OCI-LY7 (cell line): ENCODE measurements around the gene CYP4A22. TPM values are rescaled to one million over a fixed set of nuclear protein-coding genes. Genes with fewer than 3 reads are reported as not detected.
"Not testable (repeated sequence)": the region's sequence is repeated elsewhere in the genome, so short reads cannot be mapped to it uniquely, and the experiment has no call there.

Source experiments
- BruUV-seq: library from RNA; stranded (reverse); fragments of 400-500 nt; replicated peaks from 2 replicates; lab custom pipeline; 2021; lab: Mats Ljungman, UMichigan
- CTCF ChIA-PET: fragments of 300-600 bp; sonication (Branson Sonifier 250); formaldehyde crosslinking; loops from one replicate; lab custom pipeline; 2022; ENCODE audit warnings: antibody characterized with exemption; ENCODE audit not compliant: unreplicated experiment; lab: Charles Lee
- POLR2A ChIA-PET: fragments of 300-600 bp; sonication (Branson Sonifier 250); formaldehyde crosslinking; loops from one replicate; lab custom pipeline; 2022; ENCODE audit warnings: antibody characterized with exemption; lab: Charles Lee
- DNase-seq: peaks from one replicate; pipeline ENCODE4 v3.0.0-alpha.2; 2015; ENCODE audit warnings: low spot score
- H2AFZ ChIP-seq: fragments of 200-600 bp; sonication (generic), shearing (Covaris generic); 2 replicates; pipeline ENCODE4 v1.6.1; 2014; ENCODE audit warnings: mild to moderate bottlenecking, antibody characterized with exemption, low read length, moderate library complexity
- H3K27ac ChIP-seq: fragments of 200-600 bp; sonication (generic); 2 replicates; pipeline ENCODE4 v1.5.1; 2014; ENCODE audit warnings: mixed run types, low read depth, mild to moderate bottlenecking, moderate library complexity, low read length, inconsistent platforms; ENCODE audit not compliant: poor library complexity, severe bottlenecking
- H3K36me3 ChIP-seq: fragments of 200-600 bp; sonication (generic); 2 replicates; pipeline ENCODE4 v1.6.1; 2014; ENCODE audit warnings: mild to moderate bottlenecking, antibody characterized with exemption, low read length, moderate library complexity, mixed read lengths; ENCODE audit not compliant: insufficient read depth
- H3K4me1 ChIP-seq: fragments of 200-600 bp; sonication (generic); 2 replicates; pipeline ENCODE4 v1.5.1; 2014; ENCODE audit warnings: mild to moderate bottlenecking, low read length; ENCODE audit not compliant: insufficient read depth, poor library complexity, severe bottlenecking
- H3K4me2 ChIP-seq: fragments of 200-600 bp; sonication (generic); 2 replicates; pipeline ENCODE4 v1.6.1; 2014; ENCODE audit warnings: mild to moderate bottlenecking, low read length
- H3K4me3 ChIP-seq: fragments of 200-600 bp; sonication (generic); 2 replicates; pipeline ENCODE4 v1.5.1; 2014; ENCODE audit warnings: mild to moderate bottlenecking, low read depth, low read length; ENCODE audit not compliant: poor library complexity, severe bottlenecking
- H3K79me2 ChIP-seq: fragments of 200-600 bp; sonication (generic); 2 replicates; pipeline ENCODE4 v1.6.1; 2016; ENCODE audit warnings: low read depth, mild to moderate bottlenecking, low read length, moderate library complexity, mixed read lengths; ENCODE audit not compliant: insufficient read depth
- H3K9me2 ChIP-seq: fragments of 200-600 bp; sonication (generic); 2 replicates; pipeline ENCODE4 v1.6.1; 2016; ENCODE audit warnings: mild to moderate bottlenecking, low read length, mixed read lengths; ENCODE audit not compliant: insufficient read depth
- H3K9me3 ChIP-seq: fragments of 200-600 bp; sonication (generic); 2 replicates; pipeline ENCODE4 v1.6.1; 2014; ENCODE audit warnings: mild to moderate bottlenecking, mixed run types, low read length, mixed read lengths
- H4K20me1 ChIP-seq: fragments of 200-600 bp; sonication (generic); 2 replicates; pipeline ENCODE4 v1.6.1; 2014; ENCODE audit warnings: mild to moderate bottlenecking, antibody characterized with exemption, low read length, moderate library complexity, mixed read lengths; ENCODE audit not compliant: insufficient read depth
- EZH2phosphoT487 ChIP-seq: fragments of 200-600 bp; sonication (generic); IDR thresholded peaks from 2 replicates; pipeline ENCODE4 v1.6.1; 2018; ENCODE audit warnings: low read depth, borderline replicate concordance, mild to moderate bottlenecking, mixed run types, antibody characterized with exemption, low read length, moderate library complexity, mixed read lengths
- intact Hi-C: fragments of 100-400 bp; cut with micrococcal nuclease; formaldehyde crosslinking; loops from one replicate; pipeline ENCODE4 v1.10.0; 2022; ENCODE audit not compliant: unreplicated experiment
- total RNA-seq, 2 experiments: library from RNA; depleted of rRNA in 1 of 2; stranded (reverse); fragments of >200 nt in 1 of 2; shearing (Covaris generic) in 1 of 2; gene quantifications; 2 replicates each; pipeline ENCODE4 v1.2.3, GENCODE V29; 2014 to 2022
- TF ChIP-seq, protein P1 (sequence below): fragments of 200-600 bp; sonication (generic); conservative IDR thresholded peaks from 2 replicates; pipeline ENCODE4 v1.5.1; 2014; ENCODE audit warnings: mild to moderate bottlenecking, antibody characterized with exemption, low read length, moderate library complexity, mixed read lengths

The CYP4A22 gene
- total RNA-seq, 2 experiments from 2014 or later = not detected

DNA sequence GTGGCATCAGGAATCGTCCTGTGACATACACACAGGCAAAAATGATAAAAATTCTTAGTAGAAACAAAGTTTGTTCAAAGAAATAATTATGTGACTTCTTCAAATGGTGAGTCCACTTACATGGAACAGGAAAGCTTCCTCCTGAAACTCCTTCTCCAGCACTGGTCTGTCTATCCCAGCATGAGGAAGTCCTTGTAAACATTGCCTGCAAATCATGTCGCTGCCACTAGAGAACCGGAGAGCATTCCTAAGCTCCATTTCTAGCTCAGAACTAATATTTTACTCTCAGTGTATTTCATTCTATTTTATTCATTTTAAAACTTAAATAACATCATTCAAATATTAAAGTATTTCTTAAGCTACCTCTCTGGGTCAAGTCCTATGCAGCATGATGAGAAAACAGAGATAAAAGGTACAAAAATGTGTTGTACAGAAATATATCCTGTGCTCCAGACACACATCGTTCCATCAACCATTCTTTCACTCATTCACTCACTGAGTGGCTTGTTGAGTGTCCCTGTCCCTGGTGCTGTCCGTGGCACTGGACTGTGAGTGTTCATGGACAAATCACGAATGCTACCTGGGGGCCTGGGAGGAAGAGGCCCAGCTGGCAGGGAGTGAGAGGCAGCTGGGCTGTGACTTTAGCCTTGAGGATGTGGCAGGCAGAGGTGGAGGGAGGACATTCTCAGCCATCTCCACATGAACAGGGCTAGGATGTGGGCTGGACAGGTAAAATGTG, 10.0 kb downstream of the CYP4A22 start:
- Histone ChIP-seq H3K4me2 (no peak overlapping the region), H3K9me3 (no peaks in the 10 kb centered on the region), H3K27ac (no peak overlapping the region), H3K36me3 (no peaks in the 10 kb centered on the region), H3K79me2 (no peaks in the 10 kb centered on the region), H3K9me2 (no peaks in the 10 kb centered on the region), H3K4me1 (no peaks in the 10 kb centered on the region), H3K4me3 (no peak overlapping the region), H2AFZ (no peak overlapping the region), H4K20me1 (no peaks in the 10 kb centered on the region)
- DNase-seq = no peak
- ChIA-PET CTCF (no interaction called here), POLR2A (no interaction called here)
- no TSS peak for BruUV-seq
- intact Hi-C loops = no loop called here
- TF ChIP-seq, protein P1, sequence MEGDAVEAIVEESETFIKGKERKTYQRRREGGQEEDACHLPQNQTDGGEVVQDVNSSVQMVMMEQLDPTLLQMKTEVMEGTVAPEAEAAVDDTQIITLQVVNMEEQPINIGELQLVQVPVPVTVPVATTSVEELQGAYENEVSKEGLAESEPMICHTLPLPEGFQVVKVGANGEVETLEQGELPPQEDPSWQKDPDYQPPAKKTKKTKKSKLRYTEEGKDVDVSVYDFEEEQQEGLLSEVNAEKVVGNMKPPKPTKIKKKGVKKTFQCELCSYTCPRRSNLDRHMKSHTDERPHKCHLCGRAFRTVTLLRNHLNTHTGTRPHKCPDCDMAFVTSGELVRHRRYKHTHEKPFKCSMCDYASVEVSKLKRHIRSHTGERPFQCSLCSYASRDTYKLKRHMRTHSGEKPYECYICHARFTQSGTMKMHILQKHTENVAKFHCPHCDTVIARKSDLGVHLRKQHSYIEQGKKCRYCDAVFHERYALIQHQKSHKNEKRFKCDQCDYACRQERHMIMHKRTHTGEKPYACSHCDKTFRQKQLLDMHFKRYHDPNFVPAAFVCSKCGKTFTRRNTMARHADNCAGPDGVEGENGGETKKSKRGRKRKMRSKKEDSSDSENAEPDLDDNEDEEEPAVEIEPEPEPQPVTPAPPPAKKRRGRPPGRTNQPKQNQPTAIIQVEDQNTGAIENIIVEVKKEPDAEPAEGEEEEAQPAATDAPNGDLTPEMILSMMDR = no peak
- TF ChIP-seq EZH2phosphoT487 = no peak

DNA sequence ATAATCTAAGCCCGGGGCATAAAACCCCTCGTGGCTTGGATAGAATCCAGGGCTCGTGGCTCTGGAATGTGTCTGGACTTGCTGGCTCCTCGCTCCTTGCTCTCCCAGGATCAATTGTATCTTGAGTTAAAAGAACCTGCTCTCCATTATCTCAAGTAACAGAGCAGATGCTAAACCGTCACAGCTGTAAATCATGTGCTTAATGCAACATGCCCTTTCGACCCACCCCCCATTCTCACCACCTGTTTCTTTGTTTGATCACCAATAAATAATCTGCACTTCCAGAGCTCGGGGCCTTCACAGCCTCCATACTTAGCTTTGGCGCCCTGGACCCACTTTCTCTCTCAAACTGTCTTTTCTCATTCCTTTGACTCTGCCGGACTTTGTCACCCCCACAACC, 11.9 kb downstream of the CYP4A22 start:
- H2AFZ ChIP-seq, BruUV-seq, H3K9me2 ChIP-seq, H3K36me3 ChIP-seq, H3K9me3 ChIP-seq, H3K4me2 ChIP-seq, H4K20me1 ChIP-seq, CTCF ChIA-PET, H3K4me1 ChIP-seq, H3K27ac ChIP-seq, intact Hi-C loops, POLR2A ChIA-PET, H3K4me3 ChIP-seq, H3K79me2 ChIP-seq, DNase-seq: not testable (repeated sequence)

DNA sequence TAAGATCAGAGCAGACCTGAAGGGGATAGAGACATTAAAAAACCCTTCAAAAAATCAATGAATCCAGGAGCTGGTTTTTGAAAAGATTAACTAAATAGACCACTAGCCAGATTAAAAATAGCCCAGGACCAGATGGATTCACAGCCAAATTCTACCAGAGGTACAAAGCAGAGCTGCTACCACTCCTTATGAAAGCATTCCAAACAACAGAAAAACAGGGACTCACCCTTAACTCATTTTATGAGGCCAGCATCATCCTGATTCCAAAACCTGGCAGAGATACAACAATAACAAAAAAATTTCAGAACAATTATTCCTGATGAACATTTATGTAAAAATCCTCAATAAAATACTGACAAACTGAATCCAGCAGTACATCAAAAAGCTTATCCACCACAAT, 19.2 kb downstream of the CYP4A22 start:
- H3K4me3 ChIP-seq, H4K20me1 ChIP-seq, CTCF ChIA-PET, DNase-seq, H3K4me1 ChIP-seq, H3K9me3 ChIP-seq, H3K79me2 ChIP-seq, H3K4me2 ChIP-seq, POLR2A ChIA-PET, H3K36me3 ChIP-seq, intact Hi-C loops, BruUV-seq, H2AFZ ChIP-seq, H3K9me2 ChIP-seq, H3K27ac ChIP-seq: not testable (repeated sequence)

DNA sequence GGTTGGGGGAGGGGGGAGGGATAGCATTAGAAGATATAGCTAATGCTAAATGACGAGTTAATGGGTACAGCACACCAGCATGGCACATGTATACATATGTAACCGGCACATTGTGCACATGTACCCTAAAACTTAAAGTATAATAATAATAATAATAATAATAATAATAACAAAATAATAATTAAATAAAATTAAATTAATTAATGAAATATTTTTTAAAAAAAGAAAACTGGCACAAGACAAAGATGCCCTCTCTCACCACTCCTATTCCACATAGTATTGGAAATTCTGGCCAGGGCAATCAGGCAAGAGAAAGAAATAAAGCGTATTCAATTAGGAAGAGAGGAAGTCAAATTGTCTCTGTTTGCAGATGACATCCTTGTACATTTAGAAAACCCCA, 20.7 kb downstream of the CYP4A22 start:
- H3K36me3 ChIP-seq, H4K20me1 ChIP-seq, H3K4me2 ChIP-seq, H3K9me3 ChIP-seq, intact Hi-C loops, DNase-seq, POLR2A ChIA-PET, CTCF ChIA-PET, BruUV-seq, H3K9me2 ChIP-seq, H2AFZ ChIP-seq, H3K27ac ChIP-seq, H3K4me1 ChIP-seq, H3K4me3 ChIP-seq, H3K79me2 ChIP-seq: not testable (repeated sequence)
